GM21825 (cell line): ENCODE data around the gene C1orf21.

ENCODE experiments used
- ATAC-seq: cut with Tn5 transposase; IDR thresholded peaks from one replicate; pipeline ENCODE4 v1.9.1; 2021; ENCODE audit warnings: mild to moderate bottlenecking, moderate library complexity; ENCODE audit not compliant: unreplicated experiment

Gene C1orf21

DNA sequence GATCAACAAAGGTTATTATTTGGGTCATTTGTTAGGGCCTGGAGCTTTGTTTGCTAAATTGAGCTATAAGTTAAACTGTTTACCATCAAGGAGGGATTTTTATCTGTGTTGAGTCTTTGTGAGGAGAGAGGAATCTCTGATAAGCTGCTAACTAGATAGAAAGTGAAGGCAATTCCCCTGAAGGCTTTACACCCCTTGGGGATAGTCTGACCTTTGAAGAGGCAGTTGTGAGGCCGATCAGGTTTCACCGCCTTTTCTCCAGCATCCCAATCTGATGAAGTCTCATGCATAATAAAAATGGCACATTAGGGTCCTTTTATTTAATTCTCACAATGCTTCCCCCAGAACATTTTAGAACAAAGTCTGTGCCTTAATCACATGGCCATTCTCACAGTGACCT, 21.8 kb downstream of the C1orf21 start:
- ATAC-seq: no peak

DNA sequence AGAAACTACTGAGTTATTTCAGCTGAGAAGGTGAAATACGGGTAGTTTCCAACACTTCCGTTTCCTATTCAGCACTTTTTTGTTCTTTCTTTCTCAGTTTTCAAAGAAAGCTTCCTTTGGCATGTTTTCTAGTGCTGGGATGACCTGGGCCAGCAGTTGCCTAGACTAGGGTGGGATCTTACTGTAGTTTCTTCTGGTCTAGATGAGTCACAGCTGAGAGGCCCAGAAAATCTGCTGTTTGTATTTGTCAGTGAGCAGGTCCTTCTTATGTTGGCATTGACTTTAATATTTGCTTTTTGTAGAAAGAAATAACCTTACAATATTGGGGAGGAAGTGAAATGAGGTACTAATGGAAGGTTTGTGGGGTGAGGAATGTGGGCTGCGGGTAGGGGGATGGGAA, 22.2 kb downstream of the C1orf21 start:
- ATAC-seq: no peak

DNA sequence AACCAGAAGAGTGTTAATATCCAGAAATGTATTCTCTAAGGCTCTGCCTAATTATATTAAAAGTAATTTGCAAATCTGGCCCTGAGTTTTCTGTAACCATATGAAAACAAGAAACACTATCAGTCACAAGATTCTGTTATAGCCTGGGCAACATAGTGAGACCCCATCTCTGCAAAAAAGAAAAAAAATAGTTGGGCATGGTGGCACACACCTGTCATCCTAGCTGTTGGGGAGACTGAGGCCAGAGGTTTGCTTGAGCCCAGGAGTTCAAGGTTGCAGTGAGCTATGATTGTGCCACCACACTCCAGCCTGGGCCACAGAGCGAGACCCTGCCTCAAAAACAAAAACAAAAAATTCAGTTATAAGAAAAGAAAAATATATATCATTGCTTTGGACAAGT, 25.6 kb downstream of the C1orf21 start:
- ATAC-seq: no peak

- no peak for ATAC-seq
Measured at GRCh38 chr1:184416481-184416880, 29.7 kb downstream of the C1orf21 start.

DNA sequence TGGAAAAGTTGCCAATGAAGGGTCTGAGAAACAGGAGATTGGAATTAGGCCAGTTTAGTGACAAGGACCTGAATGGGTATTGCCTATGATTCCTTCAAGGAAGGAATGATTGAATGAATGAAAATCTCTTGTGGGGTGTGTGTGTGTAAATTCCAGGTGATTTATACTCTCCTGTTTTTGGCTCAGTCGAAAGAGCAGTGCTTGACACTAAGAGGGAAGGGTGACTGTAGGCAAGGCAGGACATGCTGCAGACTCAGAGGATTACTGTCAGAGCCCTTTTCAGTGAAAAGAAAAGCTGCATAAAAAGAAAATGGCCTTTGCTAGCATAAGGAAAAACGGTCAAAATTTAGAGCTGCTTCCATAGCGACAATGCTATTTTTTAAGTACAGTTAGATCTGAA, 30.1 kb downstream of the C1orf21 start:
- ATAC-seq: no peak

DNA sequence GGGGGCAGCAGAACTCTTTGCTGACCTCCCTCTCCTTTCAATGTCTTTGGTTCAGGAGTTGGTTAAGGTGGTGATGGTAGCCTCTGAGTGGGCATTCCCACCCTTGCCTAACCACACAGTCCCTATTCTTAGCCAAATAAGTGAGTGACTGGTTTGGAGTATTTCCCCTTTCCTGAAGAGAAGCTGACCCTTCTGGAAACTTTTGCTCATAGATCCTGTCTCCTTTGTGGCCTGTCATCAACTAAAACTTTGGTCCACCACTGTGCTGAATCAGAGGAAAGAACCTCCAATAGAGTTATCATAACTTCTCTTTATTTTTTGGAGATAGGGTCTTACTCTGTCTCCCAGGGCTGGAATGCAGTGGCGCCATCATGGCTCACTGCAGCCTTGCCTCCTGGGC, 31.1 kb downstream of the C1orf21 start:
- no peak for ATAC-seq

- no peak for ATAC-seq
Measured at GRCh38 chr1:184418652-184419349, 32.0 kb downstream of the C1orf21 start.

- no peak for ATAC-seq
Measured at GRCh38 chr1:184419350-184420161, 32.7 kb downstream of the C1orf21 start.

DNA sequence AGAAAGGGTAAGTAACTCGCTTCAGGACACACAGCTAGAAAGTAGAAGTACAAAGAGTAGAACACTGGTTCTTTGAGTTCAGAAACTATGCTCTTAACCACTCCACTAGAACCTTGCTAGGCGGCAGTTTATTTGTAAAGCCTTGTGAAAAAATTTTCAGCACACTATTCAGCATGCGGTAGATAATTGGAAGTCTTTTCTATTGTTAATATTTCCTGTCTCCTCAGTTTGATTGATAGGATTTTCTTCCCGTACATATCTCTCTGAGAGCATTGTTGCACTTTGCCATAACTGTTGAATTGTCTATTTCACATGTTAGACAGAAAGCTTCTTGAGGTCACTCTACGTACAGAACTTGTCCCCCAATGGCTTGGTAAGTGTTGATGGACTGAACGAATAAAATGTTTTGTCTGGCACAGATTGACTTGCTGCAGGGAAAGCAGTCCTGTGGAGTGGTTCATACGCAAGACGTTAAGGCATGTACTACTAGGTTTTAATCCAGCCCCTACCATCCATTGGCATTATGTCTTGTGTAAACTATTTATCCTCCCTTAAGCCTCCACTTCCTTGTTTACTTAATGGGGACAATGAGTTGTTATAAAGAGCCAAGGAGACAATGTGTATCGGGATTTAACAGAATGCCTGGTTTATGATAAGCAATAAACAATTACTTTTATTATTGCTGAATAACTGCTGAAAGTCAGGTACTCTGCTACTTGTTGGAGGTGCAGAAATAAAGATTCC, 35.8 kb downstream of the C1orf21 start:
- no peak for ATAC-seq

GRCh38 chr1:184423649-184424048, 36.8 kb downstream of the C1orf21 start:
- no peak for ATAC-seq

- no peak for ATAC-seq
Measured at GRCh38 chr1:184424157-184424556, 37.3 kb downstream of the C1orf21 start.

DNA sequence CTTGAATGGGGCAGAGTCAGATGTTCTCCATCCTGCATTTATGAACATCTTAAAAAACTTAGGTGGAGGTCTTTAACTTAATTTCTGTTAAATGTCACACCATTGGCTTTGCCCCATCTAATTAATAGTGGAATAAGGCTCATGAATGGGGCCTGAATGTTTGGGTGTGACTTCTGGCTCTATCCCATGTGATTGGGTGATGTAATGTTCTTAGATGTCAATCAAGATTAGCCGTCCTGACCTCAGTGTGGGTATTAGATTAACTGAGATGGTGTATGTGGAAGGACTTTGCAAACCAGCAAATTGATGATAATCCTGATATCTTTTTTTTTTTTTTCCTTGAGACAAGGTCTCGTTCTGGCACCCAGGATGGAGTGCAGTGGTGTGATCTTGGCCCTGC, 38.1 kb downstream of the C1orf21 start:
- no peak for ATAC-seq

DNA sequence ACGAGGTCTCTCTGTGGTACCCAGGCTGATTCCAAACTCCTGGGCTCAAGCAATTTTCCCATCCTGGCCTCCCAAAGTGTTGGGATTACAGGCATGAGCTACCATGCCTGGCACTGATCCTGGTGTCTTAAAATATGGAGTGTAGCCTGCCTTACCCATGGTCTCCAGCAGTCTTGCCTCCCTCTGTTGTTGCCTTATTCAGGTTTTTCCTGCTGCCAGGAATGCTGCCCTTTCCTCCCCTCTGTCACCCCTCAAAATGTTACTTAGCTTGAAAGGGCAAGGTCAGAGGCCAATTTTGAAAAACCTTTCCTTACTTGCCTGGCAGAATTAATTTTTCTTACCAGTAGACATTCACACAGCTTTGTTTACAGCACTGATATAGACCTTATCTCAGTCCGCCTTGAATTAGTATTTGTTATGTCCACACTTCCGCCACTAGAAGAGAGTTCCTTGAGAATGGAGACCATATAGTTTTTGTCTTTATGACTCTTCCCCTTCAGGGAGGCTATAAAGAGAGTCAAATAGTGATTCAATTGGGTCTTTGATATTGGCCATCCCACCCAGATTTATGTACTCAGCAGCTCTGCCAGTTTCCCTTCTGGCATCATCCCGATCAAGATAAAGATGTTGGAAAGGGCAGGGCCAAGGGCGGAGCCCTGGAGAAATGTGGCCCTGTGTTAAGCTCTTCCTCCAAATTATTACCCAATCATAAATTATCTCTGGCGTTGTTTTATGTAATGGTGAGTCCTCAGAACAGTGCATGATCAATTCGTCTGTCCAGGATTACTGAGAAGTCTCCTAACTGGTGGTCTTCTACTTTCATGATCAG, 38.8 kb downstream of the C1orf21 start:
- no peak for ATAC-seq

GRCh38 chr1:184426278-184426674, 39.4 kb downstream of the C1orf21 start:
- no peak for ATAC-seq

- no peak for ATAC-seq
Measured at GRCh38 chr1:184427722-184428121, 40.9 kb downstream of the C1orf21 start.

GRCh38 chr1:184428604-184429003, 41.8 kb downstream of the C1orf21 start:
- no peak for ATAC-seq

DNA sequence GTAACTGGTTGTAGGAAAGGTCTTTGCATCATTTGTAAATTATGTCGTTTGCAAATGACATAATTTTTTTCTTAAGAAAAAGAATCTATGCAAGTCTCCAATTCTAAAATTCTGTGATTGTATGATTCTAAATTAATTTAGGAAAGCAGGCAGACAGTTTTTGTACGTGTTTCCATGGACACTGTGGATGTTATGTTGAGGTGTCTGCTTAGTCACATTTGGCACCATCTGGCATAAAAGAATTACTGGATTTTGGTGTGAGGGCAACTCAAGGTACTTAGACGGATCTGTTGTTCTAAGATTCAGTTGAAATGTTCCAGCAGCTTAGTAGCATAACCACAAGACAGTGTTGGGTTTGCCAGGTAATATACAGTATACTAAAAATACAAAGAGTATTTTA, 42.5 kb downstream of the C1orf21 start:
- no peak for ATAC-seq

GRCh38 chr1:184433956-184434502, 47.2 kb downstream of the C1orf21 start:
- no peak for ATAC-seq

DNA sequence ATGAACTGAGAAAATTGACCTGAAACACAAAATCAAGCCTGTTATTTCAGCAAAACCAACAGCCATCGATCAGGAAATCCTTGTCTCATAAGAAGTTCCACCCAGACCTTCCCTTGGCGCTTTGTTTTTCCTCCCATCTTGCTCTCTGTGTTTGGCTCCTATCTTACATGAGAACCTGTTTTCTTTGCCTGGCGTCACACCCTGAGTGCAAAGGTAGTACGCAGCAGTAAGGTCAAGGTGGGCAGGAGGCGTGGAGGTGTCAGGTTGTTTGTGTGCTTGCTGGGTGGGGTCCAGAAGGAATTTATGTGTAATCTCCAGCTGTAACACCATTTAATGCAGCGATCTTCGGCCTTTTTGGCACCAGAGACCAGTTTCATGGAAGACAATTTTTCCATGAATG, 50.5 kb downstream of the C1orf21 start:
- ATAC-seq: no peak

GRCh38 chr1:184438363-184438762, 51.5 kb downstream of the C1orf21 start:
- no peak for ATAC-seq

DNA sequence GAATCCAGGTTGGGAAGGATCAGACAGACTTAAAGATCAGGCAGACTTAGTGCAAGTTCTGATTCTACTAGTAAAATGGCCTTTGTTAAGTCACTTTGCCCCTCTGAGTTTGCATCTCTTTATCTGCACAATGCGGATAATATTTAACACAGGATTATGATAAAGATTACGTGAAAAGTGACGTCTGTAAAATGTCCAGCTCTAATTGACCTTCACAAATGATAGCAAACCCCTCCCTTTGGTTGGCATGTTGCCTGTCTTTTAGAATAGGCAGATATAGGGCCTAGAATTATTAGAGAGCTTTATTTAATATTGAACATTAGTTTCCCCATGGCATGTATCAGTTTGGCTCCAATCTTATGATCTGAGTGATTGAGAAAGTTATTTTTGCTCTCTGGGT, 55.4 kb downstream of the C1orf21 start:
- ATAC-seq: no peak
